K562 (cell line): ENCODE data around the gene ME3. TPM values are rescaled to one million over a fixed set of nuclear protein-coding genes. Genes with fewer than 3 reads are reported as not detected.

Source experiments
- CBX3 ChIP-seq, 2 experiments: IDR thresholded peaks; 1 replicate in 1 of 2; 2 replicates in 1 of 2; pipeline ENCODE4 v1.6.1; 2012; ENCODE audit warnings: inconsistent platforms in 2 of 2, low read length in 2 of 2, borderline replicate concordance in 1 of 2, control low read depth in 1 of 2
- CREB1 ChIP-seq, 2 experiments: sonication (generic) in 1 of 2; formaldehyde crosslinking in 1 of 2; IDR thresholded peaks; 2 replicates each; pipeline versions ENCODE4 v1.6.1 to v1.8.0; 2012 to 2022; ENCODE audit warnings: inconsistent platforms in 1 of 2, mild to moderate bottlenecking in 1 of 2, missing genetic modification reagents in 1 of 2, moderate library complexity in 1 of 2
- HNRNPLL ChIP-seq: fragments of 200-400 bp; formaldehyde crosslinking; IDR thresholded peaks from 2 replicates; pipeline ENCODE4 v1.6.1; 2017; ENCODE audit warnings: low read length, low read depth, mild to moderate bottlenecking; ENCODE audit not compliant: poor library complexity, severe bottlenecking
- KAT2B ChIP-seq: IDR thresholded peaks from one replicate; pipeline ENCODE4 v1.6.1; 2012; ENCODE audit warnings: low read depth, mild to moderate bottlenecking, control low read depth, inconsistent platforms, low read length, moderate library complexity
- RBM34 ChIP-seq: fragments of 200-400 bp; formaldehyde crosslinking; IDR thresholded peaks from 2 replicates; pipeline ENCODE4 v1.6.1; 2018; ENCODE audit warnings: low read length, borderline replicate concordance; ENCODE audit not compliant: insufficient read depth
- TRIM24 ChIP-seq, 2 experiments: fragments of 450-650 bp; IDR thresholded peaks; 2 replicates each; pipeline ENCODE4 v1.6.1; 2016
- XRCC4 ChIP-seq: IDR thresholded peaks from one replicate; pipeline ENCODE4 v1.6.1; 2011; ENCODE audit not compliant: insufficient read depth, insufficient read length; ENCODE audit errors: extremely low read depth
- polyA plus RNA-seq, 8 experiments: library from polyadenylated mRNA; depleted of rRNA in 4 of 8; stranded (reverse) in 5 of 8; unstranded in 3 of 8; fragments of >200 nt; fragmentation: Nextera tagmentation in 2 of 8; fragmentation: Illumina TruSeq in 1 of 8; extraction: Ambion mirVana in 2 of 8; extraction: Trizol in 1 of 8; gene quantifications; 2 replicates each; pipeline versions ENCODE4 v1.2.1 to v1.2.3, GENCODE V29; 2011 to 2014; ENCODE audit warnings: inconsistent platforms in 1 of 8, missing spikeins in 1 of 8
- total RNA-seq, 7 experiments: library from RNA; depleted of rRNA in 6 of 7; stranded (reverse); fragments of >200 nt in 6 of 7; fragmentation: Illumina TruSeq in 2 of 7; extraction: Trizol in 2 of 7; gene quantifications; 2 replicates each; pipeline versions ENCODE4 v1.2.1 to v1.2.3, GENCODE V29; 2011 to 2021; ENCODE audit warnings: low replicate concordance in 1 of 7
- TF ChIP-seq, protein P1 (sequence below), 2 experiments: fragments of 450-650 bp; formaldehyde crosslinking in 1 of 2; IDR thresholded peaks; 2 replicates each; pipeline versions ENCODE4 v1.4.0 to v1.6.1; 2014 to 2020; ENCODE audit warnings: mild to moderate bottlenecking in 2 of 2, borderline replicate concordance in 1 of 2, low read depth in 1 of 2
- TF ChIP-seq, protein P2 (sequence below): sonication (generic); formaldehyde crosslinking; IDR thresholded peaks from 2 replicates; pipeline ENCODE4 v1.8.1; 2022; ENCODE audit warnings: missing genetic modification reagents
- TF ChIP-seq, protein P3 (sequence below): fragments of 250-450 bp; sonication (Bioruptor Pico); IDR thresholded peaks from 2 replicates; pipeline ENCODE4 v1.5.0; 2020; ENCODE audit warnings: mild to moderate bottlenecking
- TF ChIP-seq, protein P4 (sequence below): fragments of 250-450 bp; sonication (Bioruptor Pico); IDR thresholded peaks from 2 replicates; pipeline ENCODE4 v1.4.0; 2020; ENCODE audit warnings: mild to moderate bottlenecking, moderate library complexity

Gene ME3
- total and polyA plus RNA-seq, 9 of the 15 experiments (the other 6 are each of a cell fraction or from before 2014, with no cell fraction given): not detected

DNA sequence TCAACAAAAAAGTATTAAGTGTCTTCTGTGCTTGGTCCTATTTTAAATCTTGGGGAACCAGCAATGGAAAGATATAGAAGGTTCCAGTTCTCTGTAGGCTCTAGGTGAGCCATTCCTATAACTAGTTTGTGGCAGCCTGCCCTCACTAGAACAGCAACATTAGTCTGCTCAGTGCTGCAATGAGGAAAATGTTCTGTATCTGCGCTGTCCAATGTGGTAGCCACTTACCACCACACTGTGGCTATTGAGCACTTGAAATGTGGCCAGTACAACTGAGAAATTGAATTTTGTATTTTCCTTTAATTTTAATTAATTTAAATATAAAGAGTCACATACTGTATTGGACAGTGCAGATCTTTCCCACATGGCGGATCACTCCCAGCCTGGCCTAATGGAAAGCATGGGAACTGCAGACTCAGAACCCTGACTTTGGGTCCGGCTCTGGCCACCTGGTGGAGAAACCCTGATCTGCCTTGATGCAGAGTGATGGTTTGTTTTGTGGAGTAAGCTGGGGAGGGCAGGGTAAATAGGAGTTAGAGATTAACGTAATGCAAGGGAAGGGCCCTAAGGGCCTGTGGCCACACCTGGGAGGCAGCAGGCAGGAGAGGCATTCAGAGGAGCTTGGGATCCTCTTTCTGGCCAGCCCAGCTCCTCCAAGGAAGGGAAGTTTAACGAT is 101.0 kb downstream of the ME3 start (continued):
- TF ChIP-seq, protein P1, sequence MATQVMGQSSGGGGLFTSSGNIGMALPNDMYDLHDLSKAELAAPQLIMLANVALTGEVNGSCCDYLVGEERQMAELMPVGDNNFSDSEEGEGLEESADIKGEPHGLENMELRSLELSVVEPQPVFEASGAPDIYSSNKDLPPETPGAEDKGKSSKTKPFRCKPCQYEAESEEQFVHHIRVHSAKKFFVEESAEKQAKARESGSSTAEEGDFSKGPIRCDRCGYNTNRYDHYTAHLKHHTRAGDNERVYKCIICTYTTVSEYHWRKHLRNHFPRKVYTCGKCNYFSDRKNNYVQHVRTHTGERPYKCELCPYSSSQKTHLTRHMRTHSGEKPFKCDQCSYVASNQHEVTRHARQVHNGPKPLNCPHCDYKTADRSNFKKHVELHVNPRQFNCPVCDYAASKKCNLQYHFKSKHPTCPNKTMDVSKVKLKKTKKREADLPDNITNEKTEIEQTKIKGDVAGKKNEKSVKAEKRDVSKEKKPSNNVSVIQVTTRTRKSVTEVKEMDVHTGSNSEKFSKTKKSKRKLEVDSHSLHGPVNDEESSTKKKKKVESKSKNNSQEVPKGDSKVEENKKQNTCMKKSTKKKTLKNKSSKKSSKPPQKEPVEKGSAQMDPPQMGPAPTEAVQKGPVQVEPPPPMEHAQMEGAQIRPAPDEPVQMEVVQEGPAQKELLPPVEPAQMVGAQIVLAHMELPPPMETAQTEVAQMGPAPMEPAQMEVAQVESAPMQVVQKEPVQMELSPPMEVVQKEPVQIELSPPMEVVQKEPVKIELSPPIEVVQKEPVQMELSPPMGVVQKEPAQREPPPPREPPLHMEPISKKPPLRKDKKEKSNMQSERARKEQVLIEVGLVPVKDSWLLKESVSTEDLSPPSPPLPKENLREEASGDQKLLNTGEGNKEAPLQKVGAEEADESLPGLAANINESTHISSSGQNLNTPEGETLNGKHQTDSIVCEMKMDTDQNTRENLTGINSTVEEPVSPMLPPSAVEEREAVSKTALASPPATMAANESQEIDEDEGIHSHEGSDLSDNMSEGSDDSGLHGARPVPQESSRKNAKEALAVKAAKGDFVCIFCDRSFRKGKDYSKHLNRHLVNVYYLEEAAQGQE (IDR thresholded peaks at IDR 0.05; ENCODE audit: borderline replicate concordance): peak; percentile 66; the same call in 1 of the 2 replicates
- TF ChIP-seq, protein P1 (CRISPR knock-in tag; IDR thresholded peaks at IDR 0.05; ENCODE audit: low read depth): no peak
- TF ChIP-seq, protein P2, sequence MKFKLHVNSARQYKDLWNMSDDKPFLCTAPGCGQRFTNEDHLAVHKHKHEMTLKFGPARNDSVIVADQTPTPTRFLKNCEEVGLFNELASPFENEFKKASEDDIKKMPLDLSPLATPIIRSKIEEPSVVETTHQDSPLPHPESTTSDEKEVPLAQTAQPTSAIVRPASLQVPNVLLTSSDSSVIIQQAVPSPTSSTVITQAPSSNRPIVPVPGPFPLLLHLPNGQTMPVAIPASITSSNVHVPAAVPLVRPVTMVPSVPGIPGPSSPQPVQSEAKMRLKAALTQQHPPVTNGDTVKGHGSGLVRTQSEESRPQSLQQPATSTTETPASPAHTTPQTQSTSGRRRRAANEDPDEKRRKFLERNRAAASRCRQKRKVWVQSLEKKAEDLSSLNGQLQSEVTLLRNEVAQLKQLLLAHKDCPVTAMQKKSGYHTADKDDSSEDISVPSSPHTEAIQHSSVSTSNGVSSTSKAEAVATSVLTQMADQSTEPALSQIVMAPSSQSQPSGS (CRISPR knock-in tag): no peak
- TF ChIP-seq CBX3 (IDR thresholded peaks at IDR 0.05; ENCODE audit: borderline replicate concordance in 1 of 2, low read length in 2 of 2) (0 out of 3 replicates have a peak, but pooled peaks of 1 of the 2 experiments have one; percentile 37), KAT2B (no peak), RBM34 (no peak), XRCC4 (no peak), HNRNPLL (no peak), TRIM24 (IDR thresholded peaks at IDR 0.05) (no peak), CREB1 (IDR thresholded peaks at IDR 0.05) (no peak), CREB1 (CRISPR knock-in tag; IDR thresholded peaks at IDR 0.05) (no peak)
- TF ChIP-seq, protein P3, sequence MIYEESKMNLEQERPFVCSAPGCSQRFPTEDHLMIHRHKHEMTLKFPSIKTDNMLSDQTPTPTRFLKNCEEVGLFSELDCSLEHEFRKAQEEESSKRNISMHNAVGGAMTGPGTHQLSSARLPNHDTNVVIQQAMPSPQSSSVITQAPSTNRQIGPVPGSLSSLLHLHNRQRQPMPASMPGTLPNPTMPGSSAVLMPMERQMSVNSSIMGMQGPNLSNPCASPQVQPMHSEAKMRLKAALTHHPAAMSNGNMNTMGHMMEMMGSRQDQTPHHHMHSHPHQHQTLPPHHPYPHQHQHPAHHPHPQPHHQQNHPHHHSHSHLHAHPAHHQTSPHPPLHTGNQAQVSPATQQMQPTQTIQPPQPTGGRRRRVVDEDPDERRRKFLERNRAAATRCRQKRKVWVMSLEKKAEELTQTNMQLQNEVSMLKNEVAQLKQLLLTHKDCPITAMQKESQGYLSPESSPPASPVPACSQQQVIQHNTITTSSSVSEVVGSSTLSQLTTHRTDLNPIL (CRISPR knock-in tag): no peak
- TF ChIP-seq, protein P4, sequence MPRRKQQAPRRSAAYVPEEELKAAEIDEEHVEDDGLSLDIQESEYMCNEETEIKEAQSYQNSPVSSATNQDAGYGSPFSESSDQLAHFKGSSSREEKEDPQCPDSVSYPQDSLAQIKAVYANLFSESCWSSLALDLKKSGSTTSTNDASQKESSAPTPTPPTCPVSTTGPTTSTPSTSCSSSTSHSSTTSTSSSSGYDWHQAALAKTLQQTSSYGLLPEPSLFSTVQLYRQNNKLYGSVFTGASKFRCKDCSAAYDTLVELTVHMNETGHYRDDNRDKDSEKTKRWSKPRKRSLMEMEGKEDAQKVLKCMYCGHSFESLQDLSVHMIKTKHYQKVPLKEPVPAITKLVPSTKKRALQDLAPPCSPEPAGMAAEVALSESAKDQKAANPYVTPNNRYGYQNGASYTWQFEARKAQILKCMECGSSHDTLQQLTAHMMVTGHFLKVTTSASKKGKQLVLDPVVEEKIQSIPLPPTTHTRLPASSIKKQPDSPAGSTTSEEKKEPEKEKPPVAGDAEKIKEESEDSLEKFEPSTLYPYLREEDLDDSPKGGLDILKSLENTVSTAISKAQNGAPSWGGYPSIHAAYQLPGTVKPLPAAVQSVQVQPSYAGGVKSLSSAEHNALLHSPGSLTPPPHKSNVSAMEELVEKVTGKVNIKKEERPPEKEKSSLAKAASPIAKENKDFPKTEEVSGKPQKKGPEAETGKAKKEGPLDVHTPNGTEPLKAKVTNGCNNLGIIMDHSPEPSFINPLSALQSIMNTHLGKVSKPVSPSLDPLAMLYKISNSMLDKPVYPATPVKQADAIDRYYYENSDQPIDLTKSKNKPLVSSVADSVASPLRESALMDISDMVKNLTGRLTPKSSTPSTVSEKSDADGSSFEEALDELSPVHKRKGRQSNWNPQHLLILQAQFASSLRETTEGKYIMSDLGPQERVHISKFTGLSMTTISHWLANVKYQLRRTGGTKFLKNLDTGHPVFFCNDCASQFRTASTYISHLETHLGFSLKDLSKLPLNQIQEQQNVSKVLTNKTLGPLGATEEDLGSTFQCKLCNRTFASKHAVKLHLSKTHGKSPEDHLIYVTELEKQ: no peak
